GM19467 (cell line): ENCODE measurements around the gene FAM149A.

Experiments used
- ATAC-seq: cut with Tn5 transposase; IDR thresholded peaks from one replicate; pipeline ENCODE4 v1.9.1; 2021; ENCODE audit warnings: mild to moderate bottlenecking, moderate library complexity; ENCODE audit not compliant: unreplicated experiment

The FAM149A gene

DNA sequence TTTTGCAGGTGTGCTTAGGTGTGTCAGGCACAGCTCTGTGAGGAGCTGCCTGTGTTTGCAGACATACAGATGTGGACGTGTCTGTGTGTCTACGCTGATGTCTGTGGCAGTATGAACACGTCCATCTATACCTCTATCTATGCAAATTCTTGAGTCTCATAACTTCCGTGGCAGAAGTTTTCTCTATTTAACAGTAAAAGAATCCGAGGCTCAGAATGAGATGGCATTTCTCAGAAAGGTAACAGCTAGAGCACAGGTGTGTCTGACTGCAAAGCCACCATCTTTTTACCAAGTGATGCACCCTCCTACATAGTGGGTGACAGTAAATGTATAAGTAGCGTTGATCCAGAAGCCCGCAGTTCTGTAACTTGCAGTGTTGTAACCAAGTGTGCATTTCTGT is 47.0 kb downstream of the FAM149A start:
- ATAC-seq, result peak; percentile 38

GRCh38 chr4:186158021-186158813 is 53.7 kb downstream of the FAM149A start:
- ATAC-seq, result no peak

DNA sequence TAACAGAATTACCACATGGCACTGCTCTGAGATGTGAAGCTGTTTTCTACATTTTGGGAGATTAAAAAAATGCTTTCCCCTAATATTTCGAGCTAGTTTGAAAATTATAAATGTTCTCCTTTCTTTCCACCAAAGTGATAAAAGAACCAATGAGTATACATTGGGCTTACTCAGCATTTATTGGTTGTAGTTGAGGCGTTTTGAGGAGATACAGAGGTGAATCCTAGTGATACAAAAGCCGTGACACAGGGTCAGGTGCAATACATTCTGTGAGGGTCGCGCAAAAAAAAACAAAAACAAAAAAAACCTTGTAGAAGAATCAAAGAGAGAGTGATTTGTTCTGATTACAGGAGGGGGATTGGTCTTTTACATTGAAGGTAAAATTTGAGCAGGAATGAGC is 54.5 kb downstream of the FAM149A start:
- ATAC-seq, result no peak

DNA sequence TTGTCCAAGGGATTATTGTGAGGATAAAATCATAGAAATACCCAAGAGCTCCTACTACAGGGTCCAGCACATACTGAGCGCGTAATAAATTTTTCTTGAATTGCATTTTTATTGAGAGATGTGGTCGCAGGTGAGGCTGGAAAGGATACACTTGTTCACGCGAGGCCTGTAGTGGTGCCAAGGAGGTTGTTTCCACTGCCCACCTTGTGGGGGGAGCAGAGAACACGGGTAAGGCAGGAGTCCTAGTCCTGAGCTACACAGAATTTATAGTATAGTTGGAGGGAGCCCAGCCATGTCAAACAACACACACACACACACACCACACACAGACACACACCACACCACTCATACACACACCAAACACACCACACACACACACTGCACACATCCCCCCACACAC is 55.1 kb downstream of the FAM149A start:
- ATAC-seq, result no peak

GRCh38 chr4:186161138-186161537 is 56.6 kb downstream of the FAM149A start:
- peak; percentile 96 for ATAC-seq

GRCh38 chr4:186166852-186167512 is 62.5 kb downstream of the FAM149A start:
- ATAC-seq, result no peak

DNA sequence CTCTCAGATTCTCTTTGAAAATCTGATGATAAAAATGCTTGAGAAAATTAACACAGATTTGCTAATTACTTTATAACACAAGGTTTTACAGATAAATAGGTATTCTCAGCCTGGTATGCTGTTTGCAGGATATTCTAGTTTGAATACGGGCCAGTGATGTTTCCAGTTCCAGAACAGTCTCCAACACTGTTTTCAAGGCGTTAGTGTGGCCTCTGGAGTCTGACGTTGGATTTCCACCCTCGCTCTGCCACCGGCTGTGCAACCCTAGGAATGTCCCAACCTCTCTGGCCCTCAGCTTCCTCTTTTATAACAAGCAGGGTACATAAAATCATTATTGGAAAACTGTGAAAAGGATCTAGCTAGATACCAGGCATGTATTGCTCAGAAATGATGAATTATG is 63.1 kb downstream of the FAM149A start:
- no peak for ATAC-seq

- no peak for ATAC-seq
Observed at GRCh38 chr4:186168750-186169149, 64.2 kb downstream of the FAM149A start.

DNA sequence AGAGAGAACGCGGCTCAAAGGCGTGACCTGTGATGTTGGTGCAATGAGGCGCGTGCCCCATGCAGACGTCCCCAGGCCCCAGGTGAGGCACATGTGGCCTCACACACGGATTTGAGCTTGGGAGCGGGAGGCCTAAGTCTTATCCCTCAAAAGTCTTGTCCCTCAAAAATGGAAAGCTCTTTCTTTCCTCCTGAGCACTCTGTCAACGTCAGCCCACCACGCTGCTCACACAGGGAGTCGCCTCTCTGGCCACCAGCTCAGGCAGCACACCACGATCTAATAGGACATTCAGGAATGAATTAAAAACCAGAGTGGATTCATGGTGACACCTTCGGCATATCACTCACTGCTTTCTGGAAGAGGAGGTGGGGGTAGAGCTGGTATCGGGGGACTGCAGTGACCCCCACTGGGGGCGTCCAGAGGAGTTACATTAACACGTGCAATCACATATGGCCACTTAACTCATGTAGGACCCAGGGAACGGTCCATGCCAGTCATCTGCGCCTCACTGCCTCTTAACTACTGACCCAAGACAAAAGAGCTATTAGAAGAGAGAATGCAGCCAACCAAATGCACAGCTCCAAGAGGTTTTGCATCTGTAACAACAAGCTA is 64.9 kb downstream of the FAM149A start:
- no peak for ATAC-seq

- ATAC-seq, result no peak
Observed at GRCh38 chr4:186169945-186170802, 65.7 kb downstream of the FAM149A start.

DNA sequence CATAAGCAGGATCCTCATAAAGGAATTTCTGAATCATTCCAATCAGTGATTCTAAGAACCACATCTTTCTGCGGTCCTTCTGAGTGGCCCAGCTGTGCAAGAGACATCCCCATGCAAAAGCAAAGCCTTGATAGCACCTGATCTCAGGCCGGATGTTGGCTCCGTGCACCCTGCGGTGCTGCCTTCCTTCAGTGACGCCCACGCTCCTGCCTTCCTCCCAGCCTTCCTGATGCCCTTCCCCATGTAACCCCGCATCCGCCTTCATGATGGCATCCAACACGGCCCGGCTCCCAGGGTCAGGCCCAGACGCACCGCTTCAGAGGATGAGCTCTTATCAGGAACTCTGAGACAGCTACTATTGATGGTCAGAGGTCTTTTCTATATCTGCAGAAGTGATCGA is 66.5 kb downstream of the FAM149A start:
- no peak for ATAC-seq

DNA sequence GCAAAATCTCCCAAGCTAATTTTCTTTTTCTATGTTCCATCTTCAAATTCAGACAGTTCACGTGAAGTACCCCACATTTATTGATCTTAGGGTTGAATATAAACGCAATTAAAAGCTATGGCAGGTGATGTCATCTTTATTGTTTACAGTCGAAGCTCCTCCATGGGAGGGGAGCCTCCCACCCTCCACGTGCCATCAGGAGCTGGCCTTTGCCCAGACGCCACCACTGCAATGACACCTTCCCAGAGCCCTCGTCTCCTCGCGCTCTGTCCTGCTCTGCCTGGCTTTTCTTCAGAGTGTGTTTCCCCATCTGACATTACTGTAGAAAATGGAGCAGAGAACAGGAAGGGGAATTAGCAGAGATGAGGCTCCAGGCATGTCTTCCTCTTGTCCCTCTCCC is 68.0 kb downstream of the FAM149A start:
- no peak for ATAC-seq

DNA sequence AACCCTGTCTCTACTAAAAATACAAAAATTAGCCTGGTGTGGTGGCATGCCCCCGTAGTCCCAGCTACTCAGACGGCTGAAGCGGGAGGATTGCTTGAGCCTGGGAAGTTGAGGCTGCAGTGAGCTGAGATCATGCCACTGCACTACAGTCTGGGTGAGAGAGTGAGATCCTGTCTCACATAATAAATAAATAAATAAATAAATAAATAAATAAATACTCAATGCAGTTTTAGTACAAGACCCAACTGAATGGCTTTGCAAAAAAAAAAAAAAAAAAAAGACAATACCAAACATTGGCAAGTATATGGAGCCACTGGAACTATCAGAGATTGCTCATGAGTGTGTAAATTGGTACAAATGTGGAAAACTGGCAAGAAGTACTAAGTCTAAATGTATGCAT is 83.6 kb downstream of the FAM149A start:
- no peak for ATAC-seq

- ATAC-seq, result no peak
Observed at GRCh38 chr4:186189656-186190055, 85.2 kb downstream of the FAM149A start.

DNA sequence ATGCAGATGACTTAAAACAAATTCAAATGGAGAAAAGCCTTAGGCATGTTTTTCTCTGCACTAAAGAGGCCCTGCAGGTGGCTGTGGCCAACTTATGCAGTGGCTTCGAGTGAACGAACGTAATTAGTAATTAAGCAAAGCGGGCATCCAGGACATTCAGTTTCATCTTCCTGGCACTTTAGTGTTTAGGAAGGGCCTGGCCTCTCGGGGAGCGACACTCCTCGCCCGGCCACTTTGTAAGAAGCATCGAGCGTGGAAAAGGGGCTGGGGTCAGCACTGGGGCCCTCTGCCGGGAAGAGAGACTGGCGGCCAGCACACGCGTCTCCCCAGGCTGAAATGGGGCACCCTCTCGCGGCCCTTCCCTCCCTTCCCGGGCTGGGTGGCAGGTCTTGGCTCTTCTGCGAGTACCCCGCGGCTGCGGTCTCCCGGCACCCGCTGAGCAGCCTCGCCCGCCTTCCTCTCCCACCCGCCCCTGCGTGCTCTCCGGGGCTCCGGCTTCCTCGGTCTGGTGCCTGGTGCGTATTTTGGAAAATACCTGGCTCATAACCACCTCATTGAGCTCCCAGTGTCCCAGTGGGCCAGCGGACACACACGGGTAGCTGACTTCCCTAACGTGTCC is 86.2 kb downstream of the FAM149A start:
- peak; percentile 26 for ATAC-seq

DNA sequence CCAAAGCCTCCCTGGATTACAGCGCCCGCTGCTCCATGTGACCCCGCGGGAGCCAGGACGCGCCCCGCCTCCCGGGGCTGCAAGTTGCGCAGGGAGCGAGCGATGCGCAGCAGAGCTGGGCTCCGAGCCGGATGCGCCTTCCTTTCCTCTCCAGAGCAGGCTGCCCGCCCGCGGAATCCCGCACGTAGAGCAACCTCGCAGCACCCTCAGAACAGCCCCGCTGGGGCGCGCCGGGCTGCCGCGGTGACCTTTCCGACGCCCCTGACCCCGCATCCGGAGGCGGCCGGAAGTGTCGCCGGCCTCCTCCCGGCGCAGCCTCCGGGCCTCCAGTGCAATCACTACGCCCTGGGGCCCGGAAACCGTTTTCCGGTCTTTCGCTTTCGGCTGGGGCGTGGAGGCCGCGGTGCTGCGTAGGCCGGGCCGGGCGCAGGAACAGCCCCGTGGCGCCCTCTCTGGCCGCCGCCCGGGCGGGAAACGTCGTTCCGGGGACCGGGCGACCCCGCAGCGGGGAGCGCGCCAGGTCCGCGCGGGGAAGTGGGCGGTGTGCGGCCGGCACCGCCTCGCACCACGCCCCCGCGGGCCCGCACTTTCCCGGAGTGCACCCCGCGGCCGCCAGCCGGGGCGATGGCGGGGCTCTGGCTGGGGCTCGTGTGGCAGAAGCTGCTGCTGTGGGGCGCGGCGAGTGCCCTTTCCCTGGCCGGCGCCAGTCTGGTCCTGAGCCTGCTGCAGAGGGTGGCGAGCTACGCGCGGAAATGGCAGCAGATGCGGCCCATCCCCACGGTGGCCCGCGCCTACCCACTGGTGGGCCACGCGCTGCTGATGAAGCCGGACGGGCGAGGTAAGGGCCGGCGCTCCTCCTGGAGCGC is 86.9 kb downstream of the FAM149A start, which contains the start of gene CYP4V2:
CYP4V2 (plus strand) TSS at position 368 of the 866 bp plus-strand sequence; CDS start at position 625, 257 bp downstream.
- peak; percentile 84 for ATAC-seq

GRCh38 chr4:186192066-186192612 is 87.6 kb downstream of the FAM149A start:
- no peak for ATAC-seq

- no peak for ATAC-seq
Observed at GRCh38 chr4:186193851-186194250, 89.3 kb downstream of the FAM149A start.

DNA sequence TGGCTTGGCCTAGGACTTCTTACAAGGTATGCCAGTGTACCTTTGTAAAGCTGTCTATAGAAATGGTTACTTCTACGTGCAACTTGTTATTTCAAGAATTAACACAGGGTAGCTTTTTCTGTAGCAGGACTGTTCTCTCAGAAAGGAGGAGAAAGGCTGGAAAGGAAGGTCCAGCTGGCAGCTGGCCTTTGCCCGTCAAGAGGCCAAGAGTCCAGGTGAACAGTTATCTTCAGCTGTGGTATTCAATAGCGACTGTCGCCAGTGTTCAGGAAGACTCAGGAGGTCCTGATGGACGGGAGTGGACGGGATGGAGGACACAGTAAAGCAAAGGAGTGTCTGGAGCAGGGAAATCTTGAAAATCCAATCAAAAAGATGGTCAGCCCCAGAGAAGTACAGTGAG is 91.6 kb downstream of the FAM149A start:
- no peak for ATAC-seq
